CMK (cell line): ENCODE measurements around the gene KIF19.

Experiments used
- DNase-seq: peaks from one replicate; pipeline ENCODE4 v3.0.0-alpha.2; 2010; ENCODE audit warnings: low read depth

Gene KIF19

DNA sequence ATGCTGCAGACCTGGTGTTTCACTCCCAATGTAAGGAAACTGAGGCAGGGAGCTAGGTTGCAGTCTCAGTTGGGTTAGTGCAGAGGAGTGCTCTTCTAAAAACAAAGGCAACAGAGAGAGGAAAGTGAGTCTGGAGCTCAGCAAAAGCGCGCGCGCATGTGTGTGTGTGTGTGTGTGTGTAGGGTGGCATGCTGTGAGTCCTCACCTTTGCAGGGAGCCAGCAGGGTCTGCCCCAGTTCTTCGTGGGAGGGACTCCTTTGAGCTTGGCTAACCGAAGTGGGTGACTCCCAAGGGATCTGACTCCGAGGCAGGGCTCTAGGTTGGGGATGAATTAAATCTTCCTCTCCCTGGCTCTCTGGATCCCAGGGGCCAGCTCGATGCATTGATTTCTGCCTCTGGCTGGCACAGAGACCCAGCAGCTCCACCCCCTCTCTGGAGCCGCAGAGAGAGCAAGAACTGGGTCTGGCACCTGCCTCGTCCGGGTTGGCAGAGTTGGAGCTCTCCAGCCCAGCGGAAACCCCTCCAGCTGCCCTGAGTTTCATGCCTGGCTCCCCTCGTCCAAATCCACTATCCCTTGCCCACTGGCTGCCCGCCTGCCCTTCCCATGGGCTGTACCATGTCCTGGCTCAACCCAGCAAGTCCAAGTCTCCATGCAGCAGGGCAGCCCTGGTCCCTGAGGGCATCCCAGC, 36.9 kb downstream of the KIF19 start:
- DNase-seq = no peak

DNA sequence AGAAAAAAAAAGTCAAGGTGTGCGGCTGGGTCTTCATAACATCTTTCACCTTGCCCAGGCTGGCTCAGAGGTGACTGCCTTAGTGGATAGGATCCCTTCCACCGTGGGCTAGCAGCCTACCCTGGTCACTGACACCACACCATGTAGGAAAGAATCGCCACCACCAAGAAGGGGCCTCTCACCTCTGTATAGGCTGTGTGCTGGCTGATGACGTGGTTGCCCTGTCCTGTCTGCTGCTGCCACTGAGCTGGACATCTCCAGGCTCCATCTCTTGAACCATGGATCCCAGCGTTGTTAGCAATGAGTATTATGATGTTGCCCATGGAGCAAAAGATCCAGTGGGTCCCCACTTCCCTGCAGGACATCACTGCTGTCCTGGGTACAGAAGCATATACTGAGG, 41.2 kb downstream of the KIF19 start, which contains the start of gene GPR142:
Gene GPR142 (plus strand): TSS at position 301 of the 400 bp plus-strand sequence. CDS start 2,035 bp downstream, outside the sequence.
- no peak for DNase-seq

DNA sequence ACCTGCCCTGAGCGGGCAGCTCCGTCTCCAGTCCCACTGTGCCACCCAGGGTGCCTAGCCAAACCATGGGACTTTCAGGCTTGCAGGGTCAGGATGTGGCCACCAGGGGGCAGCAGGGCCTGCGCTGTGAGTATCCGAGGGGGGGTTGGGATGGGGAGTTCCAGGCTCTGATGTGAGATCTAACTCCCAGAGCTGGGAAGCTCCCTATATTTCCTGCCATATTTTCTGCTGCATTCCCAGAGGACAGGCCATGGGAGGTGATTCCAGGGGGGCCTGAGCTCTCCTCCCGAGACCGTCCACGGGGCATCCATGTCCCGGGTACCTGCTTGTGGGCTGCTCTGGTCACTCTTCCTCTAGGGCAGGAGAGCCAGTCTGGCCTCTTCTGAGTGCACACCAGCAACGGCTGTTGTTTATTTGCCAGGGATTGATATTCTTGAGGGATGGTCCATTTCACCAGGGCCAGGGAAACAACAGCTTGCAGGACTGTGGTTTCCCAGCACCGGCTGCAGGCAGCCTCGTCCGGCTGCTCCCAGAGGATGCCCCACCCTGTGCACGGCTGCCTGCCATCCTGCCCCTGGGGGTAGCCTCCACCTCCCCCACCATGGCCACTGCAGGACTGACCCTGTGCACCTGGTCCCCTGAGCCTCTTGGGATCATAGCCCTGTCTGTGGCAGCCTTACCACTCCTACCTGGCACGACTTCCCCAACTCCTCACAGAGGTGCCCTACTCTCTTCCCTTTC, 42.5 kb downstream of the KIF19 start:
- no peak for DNase-seq

DNA sequence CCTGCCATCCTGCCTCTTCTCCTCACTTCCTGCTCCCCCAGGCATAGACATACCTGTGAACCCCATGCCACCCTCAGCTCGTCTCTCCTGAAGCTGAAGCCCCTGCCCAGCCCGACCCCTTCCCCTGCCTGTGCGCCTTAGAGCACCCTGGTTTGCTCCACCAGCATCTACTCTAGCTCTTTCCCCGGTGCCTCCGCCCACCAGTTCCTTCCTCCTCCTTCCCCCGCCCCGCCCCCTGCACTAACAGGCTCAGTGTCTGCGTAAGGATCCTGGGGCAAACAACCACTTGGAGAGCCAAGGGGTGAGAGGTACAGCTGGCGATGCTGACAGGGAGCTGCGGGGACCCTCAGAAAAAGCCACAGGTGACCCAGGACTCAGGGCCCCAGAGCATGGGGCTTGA, 43.2 kb downstream of the KIF19 start:
- no peak for DNase-seq

GRCh38 chr17:74369665-74370490, 43.9 kb downstream of the KIF19 start:
- DNase-seq = no peak

DNA sequence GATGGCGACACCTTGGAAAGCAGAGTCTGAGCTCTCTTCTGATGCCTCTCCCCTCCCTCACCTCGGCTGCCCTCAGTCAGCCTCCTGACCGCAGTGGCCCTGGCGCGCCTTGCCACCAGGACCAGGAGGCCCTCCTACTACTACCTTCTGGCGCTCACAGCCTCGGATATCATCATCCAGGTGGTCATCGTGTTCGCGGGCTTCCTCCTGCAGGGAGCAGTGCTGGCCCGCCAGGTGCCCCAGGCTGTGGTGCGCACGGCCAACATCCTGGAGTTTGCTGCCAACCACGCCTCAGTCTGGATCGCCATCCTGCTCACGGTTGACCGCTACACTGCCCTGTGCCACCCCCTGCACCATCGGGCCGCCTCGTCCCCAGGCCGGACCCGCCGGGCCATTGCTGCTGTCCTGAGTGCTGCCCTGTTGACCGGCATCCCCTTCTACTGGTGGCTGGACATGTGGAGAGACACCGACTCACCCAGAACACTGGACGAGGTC, 45.7 kb downstream of the KIF19 start:
- no peak for DNase-seq

DNA sequence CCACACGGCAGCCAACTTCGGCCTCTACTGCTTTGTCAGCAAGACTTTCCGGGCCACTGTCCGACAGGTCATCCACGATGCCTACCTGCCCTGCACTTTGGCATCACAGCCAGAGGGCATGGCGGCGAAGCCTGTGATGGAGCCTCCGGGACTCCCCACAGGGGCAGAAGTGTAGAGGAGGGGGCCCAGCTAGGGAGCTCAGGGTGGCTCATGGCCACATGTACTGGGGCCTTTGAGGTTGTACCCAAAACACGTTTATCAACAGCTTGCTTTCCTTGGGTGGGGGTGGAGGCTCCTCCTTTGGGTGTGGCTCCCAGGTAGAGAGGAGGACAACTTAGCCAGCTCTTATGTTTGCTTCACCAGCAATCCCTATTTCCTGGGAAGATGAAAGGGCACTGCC, 46.4 kb downstream of the KIF19 start:
- no peak for DNase-seq

DNA sequence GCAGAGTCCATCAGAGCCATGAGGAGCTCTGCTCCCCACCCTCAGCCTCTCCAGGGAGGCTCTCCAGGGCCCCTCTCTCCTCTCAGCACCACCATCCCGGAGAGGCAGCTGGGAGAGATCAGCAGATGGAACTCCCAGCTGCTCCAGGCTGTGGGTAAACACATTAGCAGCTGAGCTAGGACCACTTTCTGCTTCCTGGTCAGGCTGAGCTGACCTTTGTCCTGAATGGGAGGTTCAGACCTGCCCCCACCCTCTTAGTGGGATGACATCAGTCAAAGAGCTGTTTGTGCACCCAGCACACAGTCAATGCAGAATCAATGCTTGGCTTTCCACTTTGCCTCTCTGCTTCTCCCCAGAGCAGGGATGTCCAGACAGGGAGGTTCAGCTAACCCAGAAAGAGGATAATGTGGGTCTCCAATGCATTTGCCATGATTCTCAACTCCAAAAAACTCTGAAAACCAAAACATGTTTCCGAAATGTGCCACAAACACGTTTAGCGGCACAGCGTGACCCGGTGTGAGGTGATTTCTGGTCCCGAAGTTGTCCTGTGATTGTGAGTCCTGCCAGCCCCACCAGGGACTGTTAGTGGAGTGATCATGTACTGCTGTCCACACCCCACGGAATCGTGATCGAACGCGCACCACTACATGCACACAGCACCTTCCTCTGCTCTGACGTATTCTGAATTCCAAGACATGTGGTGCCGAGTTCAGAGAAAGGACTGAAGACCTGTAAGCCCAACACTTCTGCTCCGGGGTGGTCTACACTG, 48.0 kb downstream of the KIF19 start:
- DNase-seq = no peak

GRCh38 chr17:74374858-74375257, 48.8 kb downstream of the KIF19 start:
- DNase-seq = no peak

GRCh38 chr17:74379495-74380085, 53.6 kb downstream of the KIF19 start:
- peak; percentile 60 for DNase-seq

GRCh38 chr17:74380086-74380958, 54.3 kb downstream of the KIF19 start:
- no peak for DNase-seq

GRCh38 chr17:74380959-74381808, 55.2 kb downstream of the KIF19 start:
- DNase-seq = no peak

GRCh38 chr17:74383141-74383540, 57.1 kb downstream of the KIF19 start:
- DNase-seq = no peak

GRCh38 chr17:74385201-74385600, 59.2 kb downstream of the KIF19 start:
- no peak for DNase-seq

GRCh38 chr17:74386386-74386785, 60.4 kb downstream of the KIF19 start:
- no peak for DNase-seq

- DNase-seq = no peak
Measured at GRCh38 chr17:74387365-74388218, 61.6 kb downstream of the KIF19 start.

- no peak for DNase-seq
Measured at GRCh38 chr17:74389084-74389753, 63.2 kb downstream of the KIF19 start.
